SK-N-MC (cell line): ENCODE measurements around the gene EEFSEC.

Source experiments
- DNase-seq: peaks from one replicate; pipeline ENCODE4 v3.0.0-alpha.2; 2011; ENCODE audit warnings: low read depth, low spot score
- H3K27ac ChIP-seq: fragments of 200-600 bp; sonication (generic); 2 replicates; pipeline ENCODE4 v1.5.1; 2016; ENCODE audit warnings: mixed run types
- H3K36me3 ChIP-seq: fragments of 200-600 bp; sonication (generic); 2 replicates; pipeline ENCODE4 v1.6.1; 2017; ENCODE audit warnings: antibody characterized with exemption, low read length, mixed read lengths; ENCODE audit not compliant: insufficient read depth
- H3K4me3 ChIP-seq: fragments of 200-600 bp; sonication (generic); 2 replicates; pipeline ENCODE4 v1.5.1; 2016
- H3K9ac ChIP-seq: fragments of 200-600 bp; sonication (generic); 2 replicates; pipeline ENCODE4 v1.8.0; 2017; ENCODE audit warnings: mixed run types, mixed read lengths; ENCODE audit not compliant: insufficient read length
- H3K9me3 ChIP-seq: fragments of 200-600 bp; sonication (generic); 2 replicates; pipeline ENCODE4 v1.6.1; 2017; ENCODE audit warnings: low read depth, mild to moderate bottlenecking, antibody characterized with exemption, low read length, moderate library complexity, mixed read lengths
- EZH2 ChIP-seq: fragments of 200-600 bp; sonication (generic); IDR thresholded peaks from one replicate; pipeline ENCODE4 v1.6.1; 2017; ENCODE audit warnings: antibody characterized with exemption
- FOXP2 ChIP-seq: optimal IDR thresholded peaks from 2 replicates; pipeline ENCODE3; 2011; ENCODE audit warnings: mild to moderate bottlenecking, moderate library complexity; ENCODE audit not compliant: insufficient read depth; ENCODE audit errors: extremely low read length, control extremely low read depth
- POLR2AphosphoS5 ChIP-seq: IDR thresholded peaks from 2 replicates; pipeline ENCODE4 v1.6.1; 2012; ENCODE audit warnings: mild to moderate bottlenecking, low read depth, low read length, borderline replicate concordance

Gene EEFSEC

GRCh38 chr3:128195802-128196201 lies 42.5 kb downstream of the EEFSEC start:
- no peak for DNase-seq
- TF ChIP-seq FOXP2 (no peak), POLR2AphosphoS5 (no peak), EZH2 (no peak)
- no peaks in the 10 kb centered on the region for H3K9me3 ChIP-seq
- no peak overlapping the region for H3K4me3 ChIP-seq
- H3K27ac ChIP-seq = no peak overlapping the region
- no peaks in the 10 kb centered on the region for H3K36me3 ChIP-seq
- no peak overlapping the region for H3K9ac ChIP-seq

- no peak for DNase-seq
- Histone ChIP-seq H3K36me3 (no peaks in the 10 kb centered on the region), H3K9ac (no peak overlapping the region), H3K27ac (no peak overlapping the region), H3K4me3 (no peak overlapping the region), H3K9me3 (no peaks in the 10 kb centered on the region)
- no peak for TF ChIP-seq EZH2
- no peak for TF ChIP-seq POLR2AphosphoS5
- TF ChIP-seq FOXP2 = no peak
These were observed 43.4 kb downstream of the EEFSEC start for GRCh38 chr3:128196647-128197046.

- H3K9ac ChIP-seq = no peak overlapping the region
- no peaks in the 10 kb centered on the region for H3K9me3 ChIP-seq
- 0 out of 2 replicates have a peak, but pooled peaks cover 4% of the 10 kb centered on the region for H3K36me3 ChIP-seq
- H3K27ac ChIP-seq = no peak overlapping the region
- no peak for DNase-seq
- TF ChIP-seq POLR2AphosphoS5 = no peak
- no peak for TF ChIP-seq EZH2
- H3K4me3 ChIP-seq = no peak overlapping the region
These were observed 44.6 kb downstream of the EEFSEC start for GRCh38 chr3:128197855-128198254.

GRCh38 chr3:128198313-128198712 lies 45.0 kb downstream of the EEFSEC start:
- TF ChIP-seq FOXP2 (no peak), EZH2 (no peak), POLR2AphosphoS5 (no peak)
- H3K4me3 ChIP-seq = no peak overlapping the region
- H3K27ac ChIP-seq = no peak overlapping the region
- DNase-seq = no peak
- no peaks in the 10 kb centered on the region for H3K9me3 ChIP-seq
- H3K36me3 ChIP-seq = 0 out of 2 replicates have a peak, but pooled peaks cover 4% of the 10 kb centered on the region
- H3K9ac ChIP-seq = no peak overlapping the region

- TF ChIP-seq FOXP2 (no peak), POLR2AphosphoS5 (no peak), EZH2 (no peak)
- no peak overlapping the region for H3K4me3 ChIP-seq
- no peak overlapping the region for H3K27ac ChIP-seq
- H3K9ac ChIP-seq = no peak overlapping the region
- no peaks in the 10 kb centered on the region for H3K9me3 ChIP-seq
- 0 out of 2 replicates have a peak, but pooled peaks cover 4% of the 10 kb centered on the region for H3K36me3 ChIP-seq
- DNase-seq = no peak
These were observed 45.8 kb downstream of the EEFSEC start for GRCh38 chr3:128199110-128199509.

- Histone ChIP-seq H3K36me3 (0 out of 2 replicates have a peak, but pooled peaks cover 4% of the 10 kb centered on the region), H3K27ac (no peak overlapping the region), H3K9me3 (no peaks in the 10 kb centered on the region), H3K9ac (no peak overlapping the region), H3K4me3 (no peak overlapping the region)
- TF ChIP-seq POLR2AphosphoS5 (no peak), EZH2 (no peak), FOXP2 (no peak)
- no peak for DNase-seq
These were observed 48.0 kb downstream of the EEFSEC start for GRCh38 chr3:128201158-128201755.

GRCh38 chr3:128203169-128203568 lies 49.9 kb downstream of the EEFSEC start:
- no peak overlapping the region for H3K9ac ChIP-seq
- no peak for DNase-seq
- H3K9me3 ChIP-seq = no peaks in the 10 kb centered on the region
- TF ChIP-seq EZH2 (no peak), FOXP2 (no peak), POLR2AphosphoS5 (no peak)
- no peak overlapping the region for H3K4me3 ChIP-seq
- H3K36me3 ChIP-seq = 0 out of 2 replicates have a peak, but pooled peaks cover 4% of the 10 kb centered on the region
- no peak overlapping the region for H3K27ac ChIP-seq

GRCh38 chr3:128205558-128206145 lies 52.4 kb downstream of the EEFSEC start:
- Histone ChIP-seq H3K9ac (no peak overlapping the region), H3K27ac (no peak overlapping the region), H3K4me3 (no peak overlapping the region), H3K9me3 (no peaks in the 10 kb centered on the region), H3K36me3 (0 out of 2 replicates have a peak, but pooled peaks cover 4% of the 10 kb centered on the region)
- no peak for DNase-seq
- TF ChIP-seq POLR2AphosphoS5 = no peak
- no peak for TF ChIP-seq FOXP2
- TF ChIP-seq EZH2 = no peak
